ENCODE data around the gene GORASP2. TPM values are rescaled to one million over a fixed set of nuclear protein-coding genes. Genes with fewer than 3 reads are reported as not detected.

Gene GORASP2
- total and polyA plus RNA-seq, 2 donors (not counting 1 experiment from before 2014, with no cell fraction given) = 28.2 to 228 TPM

- H2AFZ ChIP-seq (ENCODE audit: low read length) = no peak overlapping the region
- no peak overlapping the region for H3K9ac ChIP-seq (ENCODE audit: insufficient read depth, low read length)
- no peak overlapping the region for H3K4me2 ChIP-seq (ENCODE audit: extremely low read depth, insufficient read depth, low read length)
- TF ChIP-seq EZH2 (IDR thresholded peaks at IDR 0.05; ENCODE audit: low read length, missing control alignments) (no peak), CTCF (conservative IDR thresholded peaks at IDR 0.05 in 1 of 2, IDR thresholded peaks at IDR 0.05 in 1 of 2; ENCODE audit: low read depth in 1 of 2, low read length in 2 of 2) (no peak)
- H3K79me2 ChIP-seq (ENCODE audit: control insufficient read depth, insufficient read depth, low read length) = no peaks in the 10 kb centered on the region
- no peaks in the 10 kb centered on the region for H3K36me3 ChIP-seq (ENCODE audit: control insufficient read depth, insufficient read depth, low read length)
- H4K20me1 ChIP-seq (ENCODE audit: control insufficient read depth, extremely low read depth, insufficient read depth, low read length) = no peaks in the 10 kb centered on the region
- H3K27me3 ChIP-seq (ENCODE audit: control insufficient read depth, insufficient read depth, low read length) = no peaks in the 10 kb centered on the region
- no peaks in the 10 kb centered on the region for H3K9me3 ChIP-seq (ENCODE audit: control insufficient read depth, insufficient read depth, low read depth, low read length)
- H3K27ac ChIP-seq (ENCODE audit: insufficient read depth, low read length) = no peak overlapping the region
- DNase-seq (ENCODE audit: low read depth in 2 of 2) = no peak
- no peaks in the 10 kb centered on the region for H3K4me1 ChIP-seq (ENCODE audit: control insufficient read depth, extremely low read depth, insufficient read depth, low read length)
- H3K4me3 ChIP-seq (replicated peaks in 1 of 4; ENCODE audit: control extremely low read depth in 1 of 4, insufficient read depth in 1 of 4, low read depth in 3 of 4, low read length in 4 of 4) = no peak overlapping the region
Measured at GRCh38 chr2:171009386-171009785, 80.3 kb downstream of the GORASP2 start.

GRCh38 chr2:171013851-171014250 lies 84.8 kb downstream of the GORASP2 start:
- Histone ChIP-seq H3K4me2 (ENCODE audit: extremely low read depth, insufficient read depth, low read length) (no peak overlapping the region), H3K79me2 (ENCODE audit: control insufficient read depth, insufficient read depth, low read length) (no peaks in the 10 kb centered on the region), H3K27ac (ENCODE audit: insufficient read depth, low read length) (no peak overlapping the region), H2AFZ (ENCODE audit: low read length) (no peak overlapping the region), H3K9ac (ENCODE audit: insufficient read depth, low read length) (no peak overlapping the region), H3K9me3 (ENCODE audit: control insufficient read depth, insufficient read depth, low read depth, low read length) (no peaks in the 10 kb centered on the region), H3K27me3 (ENCODE audit: control insufficient read depth, insufficient read depth, low read length) (no peaks in the 10 kb centered on the region), H4K20me1 (ENCODE audit: control insufficient read depth, extremely low read depth, insufficient read depth, low read length) (no peaks in the 10 kb centered on the region), H3K4me1 (ENCODE audit: control insufficient read depth, extremely low read depth, insufficient read depth, low read length) (no peaks in the 10 kb centered on the region), H3K4me3 (replicated peaks in 1 of 4; ENCODE audit: control extremely low read depth in 1 of 4, insufficient read depth in 1 of 4, low read depth in 3 of 4, low read length in 4 of 4) (no peak overlapping the region), H3K36me3 (ENCODE audit: control insufficient read depth, insufficient read depth, low read length) (no peaks in the 10 kb centered on the region)
- no peak for TF ChIP-seq CTCF (conservative IDR thresholded peaks at IDR 0.05 in 1 of 2, IDR thresholded peaks at IDR 0.05 in 1 of 2; ENCODE audit: low read depth in 1 of 2, low read length in 2 of 2)
- TF ChIP-seq EZH2 (IDR thresholded peaks at IDR 0.05; ENCODE audit: low read length, missing control alignments) = no peak
- no peak for DNase-seq (ENCODE audit: low read depth in 2 of 2)

DNA sequence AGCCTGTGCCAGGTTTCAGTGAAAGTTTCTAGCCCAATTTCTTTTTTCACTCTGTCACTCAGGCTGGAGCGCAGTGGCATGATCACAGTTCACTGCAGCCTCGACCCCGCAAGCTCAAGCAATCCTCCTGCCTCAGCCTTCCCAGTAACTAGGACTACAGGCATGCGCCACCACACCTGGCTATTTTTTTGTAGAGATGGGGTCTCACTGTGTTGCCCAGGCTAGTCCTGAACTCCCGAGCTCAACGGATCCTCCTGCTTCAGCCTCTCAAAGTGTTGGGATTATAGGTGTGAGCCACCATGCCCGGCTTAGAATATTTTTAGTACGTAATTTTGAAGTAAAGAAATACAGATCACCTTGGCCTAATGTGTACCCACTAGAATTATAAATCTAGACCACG lies 87.1 kb downstream of the GORASP2 start:
- Histone ChIP-seq H3K27me3 (ENCODE audit: control insufficient read depth, insufficient read depth, low read length) (no peaks in the 10 kb centered on the region), H3K27ac (ENCODE audit: insufficient read depth, low read length) (no peak overlapping the region), H3K4me3 (replicated peaks in 1 of 4; ENCODE audit: control extremely low read depth in 1 of 4, insufficient read depth in 1 of 4, low read depth in 3 of 4, low read length in 4 of 4) (no peak overlapping the region), H3K79me2 (ENCODE audit: control insufficient read depth, insufficient read depth, low read length) (no peaks in the 10 kb centered on the region), H4K20me1 (ENCODE audit: control insufficient read depth, extremely low read depth, insufficient read depth, low read length) (no peaks in the 10 kb centered on the region), H3K9me3 (ENCODE audit: control insufficient read depth, insufficient read depth, low read depth, low read length) (no peaks in the 10 kb centered on the region), H3K9ac (ENCODE audit: insufficient read depth, low read length) (no peak overlapping the region), H3K4me2 (ENCODE audit: extremely low read depth, insufficient read depth, low read length) (no peak overlapping the region), H3K36me3 (ENCODE audit: control insufficient read depth, insufficient read depth, low read length) (no peaks in the 10 kb centered on the region), H3K4me1 (ENCODE audit: control insufficient read depth, extremely low read depth, insufficient read depth, low read length) (peaks cover 2% of the 10 kb centered on the region), H2AFZ (ENCODE audit: low read length) (no peak overlapping the region)
- TF ChIP-seq EZH2 (IDR thresholded peaks at IDR 0.05; ENCODE audit: low read length, missing control alignments) = no peak
- TF ChIP-seq CTCF (conservative IDR thresholded peaks at IDR 0.05 in 1 of 2, IDR thresholded peaks at IDR 0.05 in 1 of 2; ENCODE audit: low read depth in 1 of 2, low read length in 2 of 2) = no peak
- no peak for DNase-seq (ENCODE audit: low read depth in 2 of 2)

Other genes with a start within 250 kb of the GORASP2 start
- under 0.01 TPM in 1 of 2 replicates, not detected in the other for gene SP5, start 213.9 kb upstream of the GORASP2 start, total RNA-seq
- not detected in 2 replicates for gene SP5, start 213.9 kb upstream of the GORASP2 start, polyA plus RNA-seq
- gene ERICH2, start 158.9 kb upstream of the GORASP2 start, total RNA-seq = 3.1 and 4.1 TPM in 2 replicates
- 0.12 TPM in 1 of 2 replicates, not detected in the other for gene ERICH2, start 158.9 kb upstream of the GORASP2 start, polyA plus RNA-seq
- 0.26 and 0.33 TPM in 2 replicates for gene GAD1, start 112.4 kb upstream of the GORASP2 start, total RNA-seq
- 0.08 and 0.12 TPM in 2 replicates for gene GAD1, start 112.4 kb upstream of the GORASP2 start, polyA plus RNA-seq
- 18.2 and 29.9 TPM in 2 replicates for gene TLK1, start 231.6 kb downstream of the GORASP2 start, total RNA-seq
- 22.1 and 23.5 TPM in 2 replicates for gene TLK1, start 231.6 kb downstream of the GORASP2 start, polyA plus RNA-seq